ENCODE measurements around the gene DUSP22. TPM values are rescaled to one million over a fixed set of nuclear protein-coding genes. Genes with fewer than 3 reads are reported as not detected.

Gene DUSP22
- total RNA-seq, 6 donors from 2014 or later = 49.9 to 108 (median 63.8) TPM

GRCh38 chr6:385614-386013 is 93.3 kb downstream of the DUSP22 start:
- Histone ChIP-seq H3K9me3 (no peaks in the 10 kb centered on the region), H3K4me3 (no peak overlapping the region), H3K27ac (no peak overlapping the region), H3K4me1 (no peaks in the 10 kb centered on the region), H3K27me3 (peaks cover 0 to 5% (median 2%) of the 10 kb centered on the region in 4 donors), H3K36me3 (no peaks in the 10 kb centered on the region)
- DNase-seq (no peak), ATAC-seq (ENCODE audit: low FRiP score in 2 of 2) (no peak)
- TF ChIP-seq CTCF (IDR thresholded peaks at IDR 0.05) (no peak), POLR2A (IDR thresholded peaks at IDR 0.05) (no peak), EP300 (IDR thresholded peaks at IDR 0.05) (no peak), POLR2AphosphoS5 (IDR thresholded peaks at IDR 0.05) (no peak)
- WGBS, 2 donors = 92 to 96% methylated on average over 8 to 10 of the region's 10 CpGs

- Histone ChIP-seq H3K4me1 (peaks cover 7 to 12% (median 11%) of the 10 kb centered on the region in 4 donors), H3K36me3 (no peaks in the 10 kb centered on the region), H3K9me3 (no peaks in the 10 kb centered on the region), H3K27ac (no peak overlapping the region), H3K27me3 (peaks cover 0 to 17% (median 10%) of the 10 kb centered on the region in 4 donors), H3K4me3 (no peak overlapping the region)
- 87 to 88% methylated on average over 16 to 17 of the region's 18 CpGs for WGBS, 2 donors
- no peak for TF ChIP-seq POLR2A (IDR thresholded peaks at IDR 0.05)
- TF ChIP-seq POLR2AphosphoS5 (IDR thresholded peaks at IDR 0.05) = no peak
- no peak for TF ChIP-seq CTCF (IDR thresholded peaks at IDR 0.05)
- TF ChIP-seq EP300 (IDR thresholded peaks at IDR 0.05) = no peak
- DNase-seq (no peak), ATAC-seq (ENCODE audit: low FRiP score in 2 of 2) (no peak)
Observed at GRCh38 chr6:386688-387266, 94.5 kb downstream of the DUSP22 start.

GRCh38 chr6:387293-387741 is 95.0 kb downstream of the DUSP22 start:
- WGBS, 2 donors = 58 to 60% methylated on average over 11 of the region's 11 CpGs
- Histone ChIP-seq H3K4me1 (peaks cover 13 to 17% (median 16%) of the 10 kb centered on the region in 4 donors), H3K36me3 (no peaks in the 10 kb centered on the region), H3K4me3 (no peak overlapping the region), H3K27ac (no peak overlapping the region), H3K27me3 (peaks cover 0 to 22% (median 13%) of the 10 kb centered on the region in 4 donors), H3K9me3 (no peaks in the 10 kb centered on the region)
- ATAC-seq (ENCODE audit: low FRiP score in 2 of 2) (no peak), DNase-seq (no peak)
- TF ChIP-seq POLR2AphosphoS5 (IDR thresholded peaks at IDR 0.05) (peak in 1 of 2 donors; percentile 20), CTCF (IDR thresholded peaks at IDR 0.05) (no peak), POLR2A (IDR thresholded peaks at IDR 0.05) (no peak), EP300 (IDR thresholded peaks at IDR 0.05) (no peak)

- 85 to 88% methylated on average over 10 of the region's 10 CpGs for WGBS, 2 donors
- no peak overlapping the region for H3K4me3 ChIP-seq
- peaks cover 23 to 27% (median 27%) of the 10 kb centered on the region in 4 donors for H3K4me1 ChIP-seq
- H3K36me3 ChIP-seq = no peaks in the 10 kb centered on the region
- no peaks in the 10 kb centered on the region for H3K9me3 ChIP-seq
- peaks cover 0 to 33% (median 19%) of the 10 kb centered on the region in 4 donors for H3K27me3 ChIP-seq
- ATAC-seq (ENCODE audit: low FRiP score in 2 of 2) = no peak
- no peak overlapping the region for H3K27ac ChIP-seq
- TF ChIP-seq POLR2A (IDR thresholded peaks at IDR 0.05) = no peak
- no peak for TF ChIP-seq CTCF (IDR thresholded peaks at IDR 0.05)
- no peak for TF ChIP-seq EP300 (IDR thresholded peaks at IDR 0.05)
- TF ChIP-seq POLR2AphosphoS5 (IDR thresholded peaks at IDR 0.05) = no peak
- DNase-seq = no peak
Observed at GRCh38 chr6:388202-388903, 96.1 kb downstream of the DUSP22 start.

Measured in upper lobe of left lung (tissue), 6 donors.